Small intestine (tissue), 4 donors: Measurements from ENCODE around the gene ELF5. TPM values are rescaled to one million over a fixed set of nuclear protein-coding genes. Genes with fewer than 3 reads are reported as not detected.

Experiments
- polyA plus RNA-seq, 4 donors: library from polyadenylated mRNA; stranded (reverse) in 3 of 4; unstranded in 1 of 4; fragments of 200-250 nt in 3 of 4; fragments of 120-200 nt in 1 of 4; gene quantifications; one replicate each; pipeline versions ENCODE4 v1.2.1 to v1.2.3, GENCODE V29; 2013
- donor health status: healthy with polysubstance abuse.
- donor health status: Bipolar disorder and iron deficiency.
- donor health status: healthy.

The ELF5 gene
- polyA plus RNA-seq, 4 donors, result not detected

Other genes starting within 250 kb of the ELF5 start
- 10 to 100 TPM in 2 of 4 donors, 1 to 10 TPM in 1, under 1 TPM in 1; 0.64 to 25.1 (median 13.5) TPM for gene ABTB2, start 155.8 kb downstream of the ELF5 start, polyA plus RNA-seq
- 100 to 1,000 TPM in 2 of 4 donors, 10 to 100 TPM in 2; 76.7 to 222 (median 101) TPM for gene CAT, start 74.9 kb downstream of the ELF5 start, polyA plus RNA-seq
- 10 to 100 TPM in 3 of 4 donors, 1 to 10 TPM in 1; 7.3 to 54.1 (median 26.2) TPM for gene EHF, start 107.3 kb upstream of the ELF5 start, polyA plus RNA-seq